DOHH2 (cell line): Measurements from ENCODE around the gene PPP1R3E.

Experiments
- CTCF ChIP-seq: fragments of 200-600 bp; sonication (generic); IDR thresholded peaks from one replicate; pipeline ENCODE4 v1.5.1; 2014; ENCODE audit warnings: antibody characterized with exemption, mild to moderate bottlenecking, low read depth, low read length; ENCODE audit not compliant: poor library complexity, severe bottlenecking
- EZH2phosphoT487 ChIP-seq: fragments of 200-600 bp; sonication (generic); IDR thresholded peaks from 2 replicates; pipeline ENCODE4 v1.6.1; 2017; ENCODE audit warnings: borderline replicate concordance, mild to moderate bottlenecking, antibody characterized with exemption, low read length, moderate library complexity, mixed read lengths

DNA sequence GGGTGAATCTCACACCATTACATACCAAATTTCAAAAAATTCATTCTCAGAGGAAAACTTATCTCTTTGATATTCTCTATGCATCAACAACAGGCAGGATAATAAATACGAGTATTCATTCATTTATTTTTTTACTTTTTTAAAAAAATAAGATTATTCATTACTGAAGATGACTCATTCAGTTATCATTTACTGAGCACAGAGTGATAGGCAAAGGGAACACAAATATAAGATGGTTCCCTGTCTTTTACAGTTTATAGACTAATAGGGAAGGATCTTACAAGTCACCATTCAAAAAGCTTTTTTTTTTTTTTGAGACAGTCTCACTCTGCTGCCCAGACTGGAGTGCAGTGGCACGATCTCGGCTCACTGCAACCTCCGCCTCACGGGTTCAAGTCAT, 13.6 kb upstream of the PPP1R3E start:
- TF ChIP-seq CTCF (no peak), EZH2phosphoT487 (no peak)
